ENCODE results near the gene DLX3. TPM values are rescaled to one million over a fixed set of nuclear protein-coding genes. Genes with fewer than 3 reads are reported as not detected.

DLX3 gene
- total RNA-seq, 3 donors from 2014 or later, result 0.44 to 0.98 TPM; not detected in 1

DNA sequence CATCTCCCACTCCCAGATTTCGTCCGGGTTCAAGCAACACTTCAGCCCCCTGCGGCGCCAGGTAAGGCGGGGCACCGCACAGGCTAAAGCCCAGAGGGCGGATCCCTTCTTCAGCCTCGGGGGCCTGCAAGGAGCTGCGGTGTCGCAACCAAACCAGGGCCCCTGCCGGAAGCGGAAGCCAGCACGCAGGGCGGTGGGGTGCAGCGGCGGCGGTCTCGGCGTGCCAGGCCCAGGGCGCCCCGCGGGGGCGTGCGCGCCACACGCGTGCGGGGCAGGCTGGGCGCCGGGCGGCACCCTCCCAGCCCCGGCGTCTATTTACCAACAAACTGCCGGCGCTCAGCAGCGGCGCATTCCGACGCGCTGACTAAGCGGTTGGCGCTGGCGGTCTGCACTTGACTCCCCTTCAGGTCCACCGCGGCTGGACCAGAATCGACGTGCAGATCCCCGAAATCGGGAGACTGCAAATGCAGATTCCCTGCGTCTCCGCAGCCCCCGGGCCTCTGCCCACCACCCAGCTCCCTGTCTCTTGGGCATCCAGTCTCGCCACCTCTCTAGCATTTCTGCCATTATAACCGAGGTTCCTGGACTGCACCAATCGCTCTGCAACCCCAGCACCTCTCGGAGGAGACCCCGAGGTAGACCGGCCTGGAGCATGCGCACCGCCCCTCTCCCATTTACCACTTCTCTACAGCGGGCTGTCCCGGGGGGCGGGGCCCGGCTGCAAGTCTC lies 26.5 kb downstream of the DLX3 start:
- intact Hi-C loops (cut with DNase I; ENCODE audit: low total_unique reads), result no loop called here
- Histone ChIP-seq H3K36me3 (no peaks in the 10 kb centered on the region), H3K4me3 (peak overlapping the region; percentile 38 to 77 (median 49)), H3K4me1 (peaks cover 0 to 18% of the 10 kb centered on the region in 2 donors), H3K9me3 (no peaks in the 10 kb centered on the region), H3K27ac (no peak overlapping the region), H3K27me3 (peaks cover 25 to 100% of the 10 kb centered on the region in 2 donors)
- TF ChIP-seq POLR2AphosphoS5 (IDR thresholded peaks at IDR 0.05) (peak in 1 of 3 donors; percentile 28), POLR2A (IDR thresholded peaks at IDR 0.05) (no peak)
- no peak for DNase-seq (ENCODE audit: low spot score in 2 of 2)

DNA sequence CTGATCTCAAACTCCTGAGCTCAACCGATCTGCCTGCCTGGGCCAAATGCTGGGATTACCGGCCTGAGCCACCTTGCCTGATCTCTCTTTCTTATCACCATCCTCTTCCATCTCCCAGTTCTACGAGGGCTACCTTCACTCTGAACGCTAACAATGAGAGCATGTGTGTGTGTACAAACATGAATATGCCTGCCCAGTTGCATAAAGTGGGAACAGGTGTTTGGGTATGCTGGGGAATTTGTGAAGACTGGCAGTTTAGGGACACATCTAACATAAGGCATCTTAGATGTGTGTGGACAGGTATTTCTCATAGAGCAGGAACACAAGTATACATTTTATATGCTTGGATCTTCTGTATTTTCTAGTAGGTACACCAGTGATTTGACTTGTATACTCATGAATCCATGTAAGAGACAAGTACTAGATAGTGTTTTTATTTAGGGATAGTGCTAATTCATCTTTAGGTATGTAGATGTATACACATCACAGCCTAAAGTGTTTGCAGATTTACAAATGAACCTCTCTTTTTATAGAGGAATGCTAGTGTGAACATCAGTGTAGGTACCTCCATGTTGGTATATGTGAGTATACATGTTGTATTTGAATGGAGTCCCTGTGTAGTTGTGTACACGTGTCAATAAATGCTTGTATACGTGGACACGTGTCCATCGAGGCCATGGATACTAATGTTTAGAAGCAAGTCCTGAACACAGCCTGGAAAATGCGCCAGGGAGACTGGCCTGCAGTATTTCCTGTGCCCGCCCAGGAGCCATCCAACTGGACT lies 27.2 kb downstream of the DLX3 start:
- DNase-seq (ENCODE audit: low spot score in 2 of 2), result no peak
- Histone ChIP-seq H3K4me3 (peak overlapping the region; percentile 38 to 77 (median 49)), H3K36me3 (no peaks in the 10 kb centered on the region), H3K9me3 (no peaks in the 10 kb centered on the region), H3K27ac (no peak overlapping the region), H3K4me1 (peaks cover 0 to 18% of the 10 kb centered on the region in 2 donors), H3K27me3 (peaks cover 25 to 100% of the 10 kb centered on the region in 2 donors)
- no peak for TF ChIP-seq POLR2AphosphoS5 (IDR thresholded peaks at IDR 0.05)
- no peak for TF ChIP-seq POLR2A (IDR thresholded peaks at IDR 0.05)
- TF ChIP-seq, protein P1, sequence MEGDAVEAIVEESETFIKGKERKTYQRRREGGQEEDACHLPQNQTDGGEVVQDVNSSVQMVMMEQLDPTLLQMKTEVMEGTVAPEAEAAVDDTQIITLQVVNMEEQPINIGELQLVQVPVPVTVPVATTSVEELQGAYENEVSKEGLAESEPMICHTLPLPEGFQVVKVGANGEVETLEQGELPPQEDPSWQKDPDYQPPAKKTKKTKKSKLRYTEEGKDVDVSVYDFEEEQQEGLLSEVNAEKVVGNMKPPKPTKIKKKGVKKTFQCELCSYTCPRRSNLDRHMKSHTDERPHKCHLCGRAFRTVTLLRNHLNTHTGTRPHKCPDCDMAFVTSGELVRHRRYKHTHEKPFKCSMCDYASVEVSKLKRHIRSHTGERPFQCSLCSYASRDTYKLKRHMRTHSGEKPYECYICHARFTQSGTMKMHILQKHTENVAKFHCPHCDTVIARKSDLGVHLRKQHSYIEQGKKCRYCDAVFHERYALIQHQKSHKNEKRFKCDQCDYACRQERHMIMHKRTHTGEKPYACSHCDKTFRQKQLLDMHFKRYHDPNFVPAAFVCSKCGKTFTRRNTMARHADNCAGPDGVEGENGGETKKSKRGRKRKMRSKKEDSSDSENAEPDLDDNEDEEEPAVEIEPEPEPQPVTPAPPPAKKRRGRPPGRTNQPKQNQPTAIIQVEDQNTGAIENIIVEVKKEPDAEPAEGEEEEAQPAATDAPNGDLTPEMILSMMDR (IDR thresholded peaks at IDR 0.05), result no peak
- intact Hi-C loops (cut with DNase I; ENCODE audit: low total_unique reads), result no loop called here

DNA sequence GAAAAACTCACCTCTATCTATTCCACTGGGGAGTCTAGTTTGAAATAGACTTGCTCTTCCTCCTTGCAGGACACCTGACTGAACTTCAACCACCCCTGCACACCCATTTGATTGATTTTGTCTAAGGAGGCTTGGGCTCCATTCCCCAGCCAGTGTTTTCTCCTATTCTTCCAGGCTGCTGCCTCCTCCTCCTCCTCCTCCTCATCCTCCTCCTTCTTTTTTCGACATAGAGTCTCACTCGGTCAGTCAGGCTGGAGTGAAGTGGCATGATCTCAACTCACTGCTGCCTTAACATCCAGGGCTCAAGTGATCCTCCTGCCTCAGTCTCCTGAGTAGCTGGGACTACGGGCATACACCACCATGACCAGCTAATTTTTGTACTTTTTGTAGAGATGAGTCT lies 27.8 kb downstream of the DLX3 start:
- no peak overlapping the region for H3K4me3 ChIP-seq
- peaks cover 0 to 14% of the 10 kb centered on the region in 2 donors for H3K4me1 ChIP-seq
- H3K9me3 ChIP-seq, result no peaks in the 10 kb centered on the region
- DNase-seq (ENCODE audit: low spot score in 2 of 2), result no peak
- H3K36me3 ChIP-seq, result no peaks in the 10 kb centered on the region
- no peak for TF ChIP-seq POLR2A (IDR thresholded peaks at IDR 0.05)
- TF ChIP-seq POLR2AphosphoS5 (IDR thresholded peaks at IDR 0.05), result no peak
- TF ChIP-seq, protein P1 (IDR thresholded peaks at IDR 0.05), result no peak
- no peak overlapping the region for H3K27ac ChIP-seq
- H3K27me3 ChIP-seq, result peaks cover 25 to 100% of the 10 kb centered on the region in 2 donors
- intact Hi-C loops (cut with DNase I; ENCODE audit: low total_unique reads), result no loop called here

DNA sequence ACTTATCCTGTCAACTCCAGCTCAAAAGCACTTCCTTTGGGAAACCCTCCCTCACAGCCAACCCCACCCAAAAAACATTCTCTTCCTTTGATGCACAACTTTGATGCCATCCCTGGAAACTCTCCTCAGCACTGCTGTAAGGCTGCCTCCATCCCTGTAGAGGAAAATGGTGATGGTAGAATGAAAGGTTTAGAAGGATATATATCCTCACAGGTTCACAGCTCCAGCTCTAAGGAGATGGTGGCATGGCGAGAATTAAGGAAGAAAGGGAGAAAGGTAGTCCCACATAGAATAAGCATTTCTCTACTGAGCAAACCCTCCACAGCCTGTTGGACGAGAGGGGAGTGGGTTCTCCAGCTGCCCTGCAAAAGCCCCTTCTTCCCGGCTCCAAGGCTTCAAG lies 28.3 kb downstream of the DLX3 start:
- no peak for DNase-seq (ENCODE audit: low spot score in 2 of 2)
- Histone ChIP-seq H3K36me3 (no peaks in the 10 kb centered on the region), H3K9me3 (no peaks in the 10 kb centered on the region), H3K27ac (no peak overlapping the region), H3K4me3 (no peak overlapping the region), H3K4me1 (peaks cover 0 to 14% of the 10 kb centered on the region in 2 donors), H3K27me3 (peaks cover 25 to 98% of the 10 kb centered on the region in 2 donors)
- TF ChIP-seq, protein P1 (IDR thresholded peaks at IDR 0.05), result no peak
- TF ChIP-seq POLR2A (IDR thresholded peaks at IDR 0.05), result no peak
- no peak for TF ChIP-seq POLR2AphosphoS5 (IDR thresholded peaks at IDR 0.05)
- intact Hi-C loops (cut with DNase I; ENCODE audit: low total_unique reads), result no loop called here

DNA sequence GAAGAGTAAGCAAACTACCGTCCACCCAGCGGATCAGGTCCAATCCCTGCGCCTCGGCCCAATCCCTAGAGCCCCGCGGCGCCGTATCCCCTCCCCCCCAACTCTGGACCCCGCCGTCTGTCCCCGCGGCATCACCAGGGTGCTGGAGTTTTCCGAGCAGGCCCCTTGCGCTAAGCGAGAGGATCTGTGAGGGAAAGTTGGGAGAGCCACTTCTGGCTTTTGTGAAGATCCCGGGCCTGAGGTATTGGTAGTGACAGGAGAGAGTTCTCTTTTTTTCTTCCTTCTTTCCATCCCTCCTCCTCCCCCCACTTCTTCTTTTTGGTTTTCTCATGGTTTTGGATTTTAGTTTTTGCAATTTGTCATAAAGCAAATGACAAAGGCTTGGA lies 29.5 kb downstream of the DLX3 start:
- no peak for DNase-seq (ENCODE audit: low spot score in 2 of 2)
- H3K4me3 ChIP-seq, result no peak overlapping the region
- TF ChIP-seq POLR2AphosphoS5 (IDR thresholded peaks at IDR 0.05) (no peak), POLR2A (IDR thresholded peaks at IDR 0.05) (no peak)
- TF ChIP-seq, protein P1 (IDR thresholded peaks at IDR 0.05), result no peak
- no peaks in the 10 kb centered on the region for H3K36me3 ChIP-seq
- no peak overlapping the region for H3K27ac ChIP-seq
- H3K27me3 ChIP-seq, result peaks cover 22 to 94% of the 10 kb centered on the region in 2 donors
- peaks cover 0 to 14% of the 10 kb centered on the region in 2 donors for H3K4me1 ChIP-seq
- no peaks in the 10 kb centered on the region for H3K9me3 ChIP-seq
- intact Hi-C loops (cut with DNase I; ENCODE audit: low total_unique reads), result no loop called here

All from breast epithelium (tissue), 4 donors.